ENCODE results near the gene STYXL1.

STYXL1 gene

GRCh38 chr7:76002822-76003221 is 45.0 kb downstream of the STYXL1 start:
- intact Hi-C loops (cut with micrococcal nuclease) = loop anchor here (10.0 kb wide), 1 partner anchor 58 kb away; no protein-coding TSS in a partner anchor
- Mint-ChIP-seq H3K4me3 (no peak overlapping the region), H3K4me1 (ENCODE audit: low read depth) (peaks cover 5% of the 10 kb centered on the region), H3K9me3 (no peaks in the 10 kb centered on the region), H3K27me3 (no peaks in the 10 kb centered on the region), H3K36me3 (ENCODE audit: low read depth) (peaks cover 94% of the 10 kb centered on the region), H3K27ac (no peak overlapping the region)

GRCh38 chr7:76002139-76002538 is 45.7 kb downstream of the STYXL1 start:
- intact Hi-C loops (cut with micrococcal nuclease) = loop anchor here (10.0 kb wide), 1 partner anchor 57 kb away; no protein-coding TSS in a partner anchor
- Mint-ChIP-seq H3K9me3 (no peaks in the 10 kb centered on the region), H3K27ac (no peak overlapping the region), H3K4me3 (no peak overlapping the region), H3K4me1 (ENCODE audit: low read depth) (peaks cover 12% of the 10 kb centered on the region), H3K27me3 (no peaks in the 10 kb centered on the region), H3K36me3 (ENCODE audit: low read depth) (peaks cover 92% of the 10 kb centered on the region)

- H3K4me3 Mint-ChIP-seq = no peak overlapping the region
- H3K4me1 Mint-ChIP-seq (ENCODE audit: low read depth) = peaks cover 28% of the 10 kb centered on the region
- intact Hi-C loops (cut with micrococcal nuclease) = loop anchor here (10.0 kb wide), 1 partner anchor 56 kb away; no protein-coding TSS in a partner anchor
- no peak overlapping the region for H3K27ac Mint-ChIP-seq
- no peaks in the 10 kb centered on the region for H3K9me3 Mint-ChIP-seq
- no peaks in the 10 kb centered on the region for H3K27me3 Mint-ChIP-seq
- H3K36me3 Mint-ChIP-seq (ENCODE audit: low read depth) = peaks cover 92% of the 10 kb centered on the region
These were observed 47.2 kb downstream of the STYXL1 start for GRCh38 chr7:76000566-76000965.

GRCh38 chr7:75998038-75998437 is 49.8 kb downstream of the STYXL1 start:
- peak overlapping the region; percentile 72 for H3K27ac Mint-ChIP-seq
- H3K27me3 Mint-ChIP-seq = no peaks in the 10 kb centered on the region
- peaks cover 45% of the 10 kb centered on the region for H3K4me1 Mint-ChIP-seq (ENCODE audit: low read depth)
- peaks cover 80% of the 10 kb centered on the region for H3K36me3 Mint-ChIP-seq (ENCODE audit: low read depth)
- H3K4me3 Mint-ChIP-seq = no peak overlapping the region
- H3K9me3 Mint-ChIP-seq = no peaks in the 10 kb centered on the region
- intact Hi-C loops (cut with micrococcal nuclease) = no loop called here

- intact Hi-C loops (cut with micrococcal nuclease) = no loop called here
- no peaks in the 10 kb centered on the region for H3K9me3 Mint-ChIP-seq
- H3K4me3 Mint-ChIP-seq = no peak overlapping the region
- H3K27ac Mint-ChIP-seq = peak overlapping the region; percentile 72
- H3K27me3 Mint-ChIP-seq = no peaks in the 10 kb centered on the region
- peaks cover 47% of the 10 kb centered on the region for H3K4me1 Mint-ChIP-seq (ENCODE audit: low read depth)
- peaks cover 65% of the 10 kb centered on the region for H3K36me3 Mint-ChIP-seq (ENCODE audit: low read depth)
These were observed 51.3 kb downstream of the STYXL1 start for GRCh38 chr7:75996476-75996875.

- H3K36me3 Mint-ChIP-seq (ENCODE audit: low read depth) = peaks cover 63% of the 10 kb centered on the region
- H3K4me1 Mint-ChIP-seq (ENCODE audit: low read depth) = peaks cover 49% of the 10 kb centered on the region
- intact Hi-C loops (cut with micrococcal nuclease) = no loop called here
- H3K27me3 Mint-ChIP-seq = no peaks in the 10 kb centered on the region
- H3K27ac Mint-ChIP-seq = peak overlapping the region; percentile 72
- no peak overlapping the region for H3K4me3 Mint-ChIP-seq
- H3K9me3 Mint-ChIP-seq = no peaks in the 10 kb centered on the region
These were observed 51.8 kb downstream of the STYXL1 start for GRCh38 chr7:75995996-75996395.

GRCh38 chr7:75995052-75995471 is 52.7 kb downstream of the STYXL1 start:
- Mint-ChIP-seq H3K4me3 (peak overlapping the region; percentile 79), H3K27ac (peak overlapping the region; percentile 42)
- intact Hi-C loops (cut with micrococcal nuclease) = no loop called here

GRCh38 chr7:75994388-75995051 is 53.3 kb downstream of the STYXL1 start, which contains the start of gene TMEM120A:
Gene TMEM120A, minus strand, starts transcription at chr7:75994595. Its CDS starts 25 bp downstream, at chr7:75994570.
- Mint-ChIP-seq H3K27me3 (no peaks in the 10 kb centered on the region), H3K4me1 (ENCODE audit: low read depth) (peaks cover 61% of the 10 kb centered on the region), H3K27ac (peak within 1 kb of the TSS; percentile 42), H3K4me3 (peak within 1 kb of the TSS; percentile 79), H3K36me3 (ENCODE audit: low read depth) (peaks cover 63% of the 10 kb centered on the region), H3K9me3 (no peaks in the 10 kb centered on the region)
- intact Hi-C loops (cut with micrococcal nuclease) = no loop called here

More at GRCh38 chr7:75995052-75995471, 52.7 kb downstream of the STYXL1 start:
- Mint-ChIP-seq H3K9me3 (no peaks in the 10 kb centered on the region), H3K4me1 (ENCODE audit: low read depth) (peaks cover 56% of the 10 kb centered on the region), H3K36me3 (ENCODE audit: low read depth) (peaks cover 63% of the 10 kb centered on the region), H3K27me3 (no peaks in the 10 kb centered on the region)

GRCh38 chr7:75993689-75994387 is 54.0 kb downstream of the STYXL1 start:
- peak overlapping the region; percentile 79 for H3K4me3 Mint-ChIP-seq
- intact Hi-C loops (cut with micrococcal nuclease) = no loop called here
- no peaks in the 10 kb centered on the region for H3K9me3 Mint-ChIP-seq
- H3K27ac Mint-ChIP-seq = peak overlapping the region; percentile 42
- peaks cover 63% of the 10 kb centered on the region for H3K4me1 Mint-ChIP-seq (ENCODE audit: low read depth)
- no peaks in the 10 kb centered on the region for H3K27me3 Mint-ChIP-seq
- H3K36me3 Mint-ChIP-seq (ENCODE audit: low read depth) = peaks cover 59% of the 10 kb centered on the region

GRCh38 chr7:75992083-75992755 is 55.6 kb downstream of the STYXL1 start:
- Mint-ChIP-seq H3K27ac (no peak overlapping the region), H3K27me3 (no peaks in the 10 kb centered on the region), H3K36me3 (ENCODE audit: low read depth) (peaks cover 61% of the 10 kb centered on the region), H3K4me1 (ENCODE audit: low read depth) (peaks cover 56% of the 10 kb centered on the region), H3K4me3 (no peak overlapping the region), H3K9me3 (no peaks in the 10 kb centered on the region)
- intact Hi-C loops (cut with micrococcal nuclease) = no loop called here

- H3K27ac Mint-ChIP-seq = no peak overlapping the region
- no peaks in the 10 kb centered on the region for H3K9me3 Mint-ChIP-seq
- intact Hi-C loops (cut with micrococcal nuclease) = no loop called here
- H3K27me3 Mint-ChIP-seq = no peaks in the 10 kb centered on the region
- H3K4me3 Mint-ChIP-seq = no peak overlapping the region
- peaks cover 50% of the 10 kb centered on the region for H3K4me1 Mint-ChIP-seq (ENCODE audit: low read depth)
- H3K36me3 Mint-ChIP-seq (ENCODE audit: low read depth) = peaks cover 61% of the 10 kb centered on the region
These were observed 56.2 kb downstream of the STYXL1 start for GRCh38 chr7:75991531-75992082.

- H3K36me3 Mint-ChIP-seq (ENCODE audit: low read depth) = peaks cover 61% of the 10 kb centered on the region
- H3K9me3 Mint-ChIP-seq = no peaks in the 10 kb centered on the region
- intact Hi-C loops (cut with micrococcal nuclease) = no loop called here
- peak overlapping the region; percentile 23 for H3K27ac Mint-ChIP-seq
- H3K4me3 Mint-ChIP-seq = no peak overlapping the region
- no peaks in the 10 kb centered on the region for H3K27me3 Mint-ChIP-seq
- H3K4me1 Mint-ChIP-seq (ENCODE audit: low read depth) = peaks cover 34% of the 10 kb centered on the region
These were observed 58.1 kb downstream of the STYXL1 start for GRCh38 chr7:75989500-75990388.
